ENCODE data around the gene NSMF.
"Not testable (repeated sequence)": the region's sequence is repeated elsewhere in the genome, so short reads cannot be mapped to it uniquely, and the experiment has no call there.

Gene NSMF

DNA sequence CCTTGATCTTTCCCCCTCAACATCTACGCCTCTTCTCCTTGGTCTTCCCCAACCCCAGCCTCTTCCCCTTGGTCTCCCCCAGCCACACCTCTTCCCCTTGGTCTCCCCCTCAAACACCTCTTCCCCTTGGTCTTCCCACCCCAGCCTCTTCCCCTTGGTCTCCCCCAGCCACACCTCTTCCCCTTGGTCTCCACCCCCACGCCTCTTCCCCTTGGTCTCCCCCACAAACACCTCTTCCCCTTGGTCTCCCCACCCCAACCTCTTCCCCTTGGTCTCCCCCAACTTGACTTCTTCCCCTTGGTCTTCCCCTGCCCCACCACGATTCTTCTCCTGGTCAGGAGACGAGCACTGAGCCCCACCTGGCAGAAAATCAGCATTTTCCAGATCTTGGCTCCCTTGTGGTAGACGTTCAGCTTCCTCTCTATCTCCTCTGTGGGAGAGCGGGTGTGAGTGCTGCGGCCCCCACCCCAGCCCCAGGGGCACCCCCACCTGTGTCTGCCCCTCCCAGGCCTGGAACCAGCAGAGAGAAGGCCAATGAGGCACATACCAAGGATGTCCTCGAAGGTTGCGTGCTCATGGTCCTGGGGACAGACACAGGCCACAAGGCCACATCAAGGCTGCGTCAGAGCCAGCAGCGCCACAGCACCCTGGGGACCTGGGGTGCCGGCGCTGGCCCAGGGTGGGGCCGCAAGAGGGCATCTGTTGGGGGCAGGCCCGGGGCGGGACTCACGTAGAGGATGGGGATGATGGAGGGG is 7.0 kb downstream of the NSMF start:
- no peak overlapping the region for H3K4me3 ChIP-seq (ENCODE audit: low read length in 2 of 2)
- H3K9me3 ChIP-seq (ENCODE audit: control insufficient read depth in 2 of 2, low read length in 2 of 2), result no peaks in the 10 kb centered on the region
- H3K27ac ChIP-seq (ENCODE audit: low read depth in 2 of 2, low read length in 2 of 2), result no peak overlapping the region
- no peaks in the 10 kb centered on the region for H3K27me3 ChIP-seq (ENCODE audit: control insufficient read depth in 2 of 2, insufficient read depth in 2 of 2, low read length in 2 of 2)
- H3K4me1 ChIP-seq (ENCODE audit: control insufficient read depth in 2 of 2, insufficient read depth in 2 of 2, low read length in 2 of 2), result peaks cover 9 to 11% of the 10 kb centered on the region in 2 donors
- H3K9ac ChIP-seq (ENCODE audit: low read depth in 1 of 2, low read length in 2 of 2), result no peak overlapping the region
- peaks cover 0 to 11% of the 10 kb centered on the region in 2 donors for H3K36me3 ChIP-seq (ENCODE audit: control insufficient read depth in 2 of 2, insufficient read depth in 2 of 2, low read length in 2 of 2)

DNA sequence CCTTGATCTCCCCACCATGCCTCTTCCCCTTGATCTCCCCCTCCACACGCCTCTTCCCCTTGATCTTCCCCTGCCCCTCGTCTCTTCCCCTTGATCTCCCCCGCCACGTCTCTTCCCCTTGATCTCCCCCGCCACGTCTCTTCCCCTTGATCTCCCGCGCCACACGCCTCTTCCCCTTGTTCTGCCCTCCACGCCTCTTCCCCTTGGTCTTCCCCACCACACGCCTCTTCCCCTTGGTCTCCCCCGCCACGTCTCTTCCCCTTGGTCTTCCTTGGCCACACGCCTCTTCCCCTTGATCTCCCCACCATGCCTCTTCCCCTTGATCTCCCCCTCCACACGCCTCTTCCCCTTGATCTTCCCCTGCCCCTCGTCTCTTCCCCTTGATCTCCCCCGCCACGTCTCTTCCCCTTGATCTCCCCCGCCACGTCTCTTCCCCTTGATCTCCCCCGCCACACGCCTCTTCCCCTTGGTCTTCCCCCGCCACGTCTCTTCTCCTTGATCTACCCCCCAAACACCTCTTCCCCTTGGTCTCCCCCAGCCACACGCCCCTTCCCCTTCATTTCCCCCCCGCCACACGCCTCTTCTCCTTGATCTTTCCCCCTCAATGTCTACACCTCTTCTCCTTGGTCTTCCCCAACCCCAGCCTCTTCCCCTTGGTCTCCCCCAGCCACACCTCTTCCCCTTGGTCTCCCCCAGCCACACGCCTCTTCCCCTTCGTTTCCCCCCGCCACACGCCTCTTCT is 7.7 kb downstream of the NSMF start:
- H3K36me3 ChIP-seq (ENCODE audit: control insufficient read depth in 2 of 2, insufficient read depth in 2 of 2, low read length in 2 of 2), result peaks cover 0 to 11% of the 10 kb centered on the region in 2 donors
- H3K4me3 ChIP-seq (ENCODE audit: low read length in 2 of 2); H3K9me3 ChIP-seq (ENCODE audit: control insufficient read depth in 2 of 2, low read length in 2 of 2); H3K9ac ChIP-seq (ENCODE audit: low read depth in 1 of 2, low read length in 2 of 2); H3K27ac ChIP-seq (ENCODE audit: low read depth in 2 of 2, low read length in 2 of 2); H3K27me3 ChIP-seq (ENCODE audit: control insufficient read depth in 2 of 2, insufficient read depth in 2 of 2, low read length in 2 of 2): not testable (repeated sequence)
- peaks cover 9 to 11% of the 10 kb centered on the region in 2 donors for H3K4me1 ChIP-seq (ENCODE audit: control insufficient read depth in 2 of 2, insufficient read depth in 2 of 2, low read length in 2 of 2)

DNA sequence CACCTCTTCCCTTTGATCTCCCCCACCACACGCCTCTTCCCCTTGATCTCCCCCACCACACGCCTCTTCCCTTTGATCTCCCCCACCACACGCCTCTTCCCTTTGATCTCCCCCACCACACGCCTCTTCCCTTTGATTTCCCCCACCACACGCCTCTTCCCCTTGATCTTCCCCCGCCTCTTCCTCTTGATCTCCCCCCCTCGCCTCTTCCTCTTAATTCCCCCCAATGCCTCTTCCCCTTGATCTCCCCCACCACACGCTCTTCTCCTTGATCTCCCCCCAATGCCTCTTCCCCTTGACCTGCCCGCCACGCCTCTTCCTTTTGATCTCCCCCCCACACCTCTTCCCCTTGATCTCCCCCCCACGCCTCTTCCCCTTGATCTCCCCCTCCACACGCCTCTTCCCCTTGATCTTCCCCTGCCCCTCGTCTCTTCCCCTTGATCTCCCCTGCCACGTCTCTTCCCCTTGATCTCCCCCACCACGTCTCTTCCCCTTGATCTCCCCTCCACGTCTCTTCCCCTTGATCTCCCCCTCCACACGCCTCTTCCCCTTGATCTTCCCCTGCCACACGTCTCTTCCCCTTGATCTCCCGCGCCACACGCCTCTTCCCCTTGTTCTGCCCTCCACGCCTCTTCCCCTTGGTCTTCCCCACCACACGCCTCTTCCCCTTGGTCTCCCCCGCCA is 8.5 kb downstream of the NSMF start:
- H3K4me3 ChIP-seq (ENCODE audit: low read length in 2 of 2); H3K27ac ChIP-seq (ENCODE audit: low read depth in 2 of 2, low read length in 2 of 2); H3K9me3 ChIP-seq (ENCODE audit: control insufficient read depth in 2 of 2, low read length in 2 of 2); H3K9ac ChIP-seq (ENCODE audit: low read depth in 1 of 2, low read length in 2 of 2); H3K27me3 ChIP-seq (ENCODE audit: control insufficient read depth in 2 of 2, insufficient read depth in 2 of 2, low read length in 2 of 2): not testable (repeated sequence)
- peaks cover 0 to 11% of the 10 kb centered on the region in 2 donors for H3K36me3 ChIP-seq (ENCODE audit: control insufficient read depth in 2 of 2, insufficient read depth in 2 of 2, low read length in 2 of 2)
- peaks cover 11 to 14% of the 10 kb centered on the region in 2 donors for H3K4me1 ChIP-seq (ENCODE audit: control insufficient read depth in 2 of 2, insufficient read depth in 2 of 2, low read length in 2 of 2)

DNA sequence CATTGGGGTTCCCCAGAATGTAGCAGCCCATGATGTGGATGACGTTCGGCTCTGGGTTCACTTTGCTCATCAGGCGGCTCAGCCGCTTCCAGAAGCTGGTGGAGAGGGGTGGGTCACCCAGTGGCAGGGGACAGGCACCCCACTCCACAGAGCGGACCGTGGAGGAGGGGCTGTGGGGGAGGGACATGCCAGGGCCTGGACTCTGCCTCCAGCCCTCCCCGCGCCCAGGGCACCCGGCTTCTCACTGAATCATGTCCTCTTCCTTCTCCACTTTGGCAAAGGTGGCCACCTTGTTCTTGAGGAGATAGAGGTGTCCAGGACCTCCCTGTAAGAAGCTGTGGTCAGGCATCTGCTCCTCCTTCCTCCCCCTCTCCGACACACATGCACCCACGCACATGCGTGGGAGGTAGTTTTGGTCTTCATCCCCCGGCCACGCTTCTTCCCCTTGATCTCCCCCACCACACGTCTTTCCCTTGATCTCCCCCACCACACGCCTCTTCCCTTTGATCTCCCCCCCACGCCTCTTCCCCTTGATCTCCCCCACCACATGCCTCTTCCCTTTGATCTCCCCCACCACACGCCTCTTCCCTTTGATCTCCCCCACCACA is 9.1 kb downstream of the NSMF start:
- no peak overlapping the region for H3K27ac ChIP-seq (ENCODE audit: low read depth in 2 of 2, low read length in 2 of 2)
- no peak overlapping the region for H3K9ac ChIP-seq (ENCODE audit: low read depth in 1 of 2, low read length in 2 of 2)
- no peak overlapping the region for H3K4me3 ChIP-seq (ENCODE audit: low read length in 2 of 2)
- H3K27me3 ChIP-seq (ENCODE audit: control insufficient read depth in 2 of 2, insufficient read depth in 2 of 2, low read length in 2 of 2), result peaks cover 0 to 2% of the 10 kb centered on the region in 2 donors
- H3K36me3 ChIP-seq (ENCODE audit: control insufficient read depth in 2 of 2, insufficient read depth in 2 of 2, low read length in 2 of 2), result peaks cover 0 to 11% of the 10 kb centered on the region in 2 donors
- peaks cover 13 to 18% of the 10 kb centered on the region in 2 donors for H3K4me1 ChIP-seq (ENCODE audit: control insufficient read depth in 2 of 2, insufficient read depth in 2 of 2, low read length in 2 of 2)
- no peaks in the 10 kb centered on the region for H3K9me3 ChIP-seq (ENCODE audit: control insufficient read depth in 2 of 2, low read length in 2 of 2)

DNA sequence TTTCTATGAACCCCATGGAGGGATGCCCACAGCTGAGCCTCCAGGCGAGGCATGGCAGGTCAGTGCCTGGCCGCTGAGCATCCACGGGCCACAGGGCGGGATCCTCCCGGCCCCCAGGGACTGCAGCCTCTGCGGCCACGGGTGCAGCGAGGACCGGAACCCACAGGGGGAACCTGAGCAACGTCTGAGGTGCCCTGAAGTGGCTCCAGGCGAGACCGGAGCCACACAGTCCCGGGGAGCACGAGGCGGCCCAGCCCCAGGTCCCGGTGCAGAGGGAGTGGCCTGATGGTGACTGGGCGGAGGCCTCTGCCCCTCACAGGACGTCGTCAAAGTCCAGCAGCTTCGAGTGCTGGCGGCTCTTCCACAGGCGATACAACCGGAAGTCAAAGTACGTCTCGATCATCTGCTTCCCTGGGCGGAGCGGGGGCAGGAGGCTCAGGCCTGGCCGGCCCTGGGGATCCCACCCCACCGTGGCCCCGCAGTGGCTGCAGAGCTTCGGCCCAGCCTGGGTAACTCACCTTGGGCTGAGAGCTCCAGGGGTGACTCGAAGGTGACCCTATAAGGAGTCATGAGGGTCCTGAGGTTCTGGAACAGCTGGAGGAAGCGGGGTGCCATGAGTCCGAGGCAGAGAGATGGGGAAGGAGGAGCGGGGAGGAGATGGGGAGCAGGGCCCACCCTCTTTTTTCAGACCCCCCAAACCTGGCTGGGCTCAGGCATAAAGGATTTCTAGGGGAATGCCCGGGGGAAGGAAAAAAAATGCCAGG is 9.9 kb downstream of the NSMF start:
- H3K9ac ChIP-seq (ENCODE audit: low read depth in 1 of 2, low read length in 2 of 2), result no peak overlapping the region
- H3K4me1 ChIP-seq (ENCODE audit: control insufficient read depth in 2 of 2, insufficient read depth in 2 of 2, low read length in 2 of 2), result peaks cover 6 to 11% of the 10 kb centered on the region in 2 donors
- H3K27ac ChIP-seq (ENCODE audit: low read depth in 2 of 2, low read length in 2 of 2), result no peak overlapping the region
- peaks cover 0 to 11% of the 10 kb centered on the region in 2 donors for H3K36me3 ChIP-seq (ENCODE audit: control insufficient read depth in 2 of 2, insufficient read depth in 2 of 2, low read length in 2 of 2)
- H3K27me3 ChIP-seq (ENCODE audit: control insufficient read depth in 2 of 2, insufficient read depth in 2 of 2, low read length in 2 of 2), result peaks cover 0 to 2% of the 10 kb centered on the region in 2 donors
- H3K9me3 ChIP-seq (ENCODE audit: control insufficient read depth in 2 of 2, low read length in 2 of 2), result no peaks in the 10 kb centered on the region
- no peak overlapping the region for H3K4me3 ChIP-seq (ENCODE audit: low read length in 2 of 2)

DNA sequence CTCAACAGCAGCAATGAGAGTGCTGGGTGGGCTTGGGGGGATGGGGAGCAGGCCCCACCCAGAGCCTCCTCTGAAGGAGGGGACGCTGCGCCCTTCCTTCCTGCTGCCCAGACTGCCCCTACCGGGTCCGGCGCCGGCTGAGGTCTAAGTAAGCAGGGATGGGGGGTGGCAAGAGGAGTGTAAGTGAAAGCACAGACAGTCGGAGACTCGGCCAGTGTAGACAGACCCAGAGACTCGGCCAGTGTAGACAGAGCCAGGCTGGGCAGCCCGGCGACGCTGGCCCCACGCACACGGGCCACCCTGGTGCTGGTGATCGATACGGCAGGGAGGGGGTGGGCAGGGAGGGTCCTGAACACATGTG is 10.6 kb downstream of the NSMF start:
- peaks cover 0 to 11% of the 10 kb centered on the region in 2 donors for H3K36me3 ChIP-seq (ENCODE audit: control insufficient read depth in 2 of 2, insufficient read depth in 2 of 2, low read length in 2 of 2)
- no peak overlapping the region for H3K4me3 ChIP-seq (ENCODE audit: low read length in 2 of 2)
- H3K9ac ChIP-seq (ENCODE audit: low read depth in 1 of 2, low read length in 2 of 2), result no peak overlapping the region
- H3K27me3 ChIP-seq (ENCODE audit: control insufficient read depth in 2 of 2, insufficient read depth in 2 of 2, low read length in 2 of 2), result peaks cover 0 to 2% of the 10 kb centered on the region in 2 donors
- no peaks in the 10 kb centered on the region for H3K9me3 ChIP-seq (ENCODE audit: control insufficient read depth in 2 of 2, low read length in 2 of 2)
- no peak overlapping the region for H3K27ac ChIP-seq (ENCODE audit: low read depth in 2 of 2, low read length in 2 of 2)
- peaks cover 5 to 10% of the 10 kb centered on the region in 2 donors for H3K4me1 ChIP-seq (ENCODE audit: control insufficient read depth in 2 of 2, insufficient read depth in 2 of 2, low read length in 2 of 2)

DNA sequence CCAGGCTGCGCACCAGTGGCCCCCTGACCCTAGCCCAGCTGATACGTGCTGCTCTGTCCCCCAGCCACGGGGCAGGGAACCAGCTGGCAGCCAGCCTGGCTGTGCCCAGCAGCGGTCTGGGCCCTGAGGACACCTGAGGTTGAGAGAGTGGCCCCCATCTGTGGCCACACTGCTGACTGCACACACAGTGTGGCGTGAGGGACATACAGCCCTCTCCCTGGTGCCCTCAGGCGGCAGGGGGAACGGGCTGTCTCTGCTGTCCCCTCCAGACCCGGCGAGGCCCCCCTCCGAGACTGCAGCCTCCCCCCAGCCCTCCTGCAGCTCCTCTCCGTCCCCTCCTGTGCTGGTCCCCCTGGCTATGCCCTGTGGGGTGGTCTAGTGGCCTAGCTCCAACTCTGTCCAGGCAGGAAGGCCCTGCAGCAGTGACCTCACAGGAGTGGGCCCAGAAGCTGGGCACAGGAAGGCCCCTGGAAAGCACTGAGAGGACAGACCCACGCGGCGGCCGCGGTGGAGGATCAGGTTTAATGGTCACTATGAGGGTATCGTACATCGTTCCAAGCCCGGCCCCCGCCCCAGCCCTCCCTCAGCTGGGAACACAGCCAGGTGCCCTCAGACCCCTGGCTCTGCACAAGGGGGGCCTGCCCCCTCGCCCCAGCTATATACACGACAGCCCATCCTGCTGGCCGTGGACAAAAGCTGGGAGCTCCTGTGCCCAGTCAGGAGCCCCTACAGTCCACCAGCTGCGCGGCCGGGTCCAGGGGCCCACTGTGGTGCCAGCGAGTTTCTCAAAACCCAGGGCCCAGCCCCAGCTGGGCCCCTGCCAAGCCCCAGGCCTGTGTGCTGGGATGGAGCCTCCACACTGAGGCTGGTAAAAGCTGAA is 11.2 kb downstream of the NSMF start:
- H3K9ac ChIP-seq (ENCODE audit: low read depth in 1 of 2, low read length in 2 of 2), result no peak overlapping the region
- peaks cover 0 to 2% of the 10 kb centered on the region in 2 donors for H3K27me3 ChIP-seq (ENCODE audit: control insufficient read depth in 2 of 2, insufficient read depth in 2 of 2, low read length in 2 of 2)
- H3K4me1 ChIP-seq (ENCODE audit: control insufficient read depth in 2 of 2, insufficient read depth in 2 of 2, low read length in 2 of 2), result peaks cover 5 to 10% of the 10 kb centered on the region in 2 donors
- H3K36me3 ChIP-seq (ENCODE audit: control insufficient read depth in 2 of 2, insufficient read depth in 2 of 2, low read length in 2 of 2), result peaks cover 0 to 11% of the 10 kb centered on the region in 2 donors
- H3K27ac ChIP-seq (ENCODE audit: low read depth in 2 of 2, low read length in 2 of 2), result no peak overlapping the region
- no peak overlapping the region for H3K4me3 ChIP-seq (ENCODE audit: low read length in 2 of 2)
- H3K9me3 ChIP-seq (ENCODE audit: control insufficient read depth in 2 of 2, low read length in 2 of 2), result no peaks in the 10 kb centered on the region

DNA sequence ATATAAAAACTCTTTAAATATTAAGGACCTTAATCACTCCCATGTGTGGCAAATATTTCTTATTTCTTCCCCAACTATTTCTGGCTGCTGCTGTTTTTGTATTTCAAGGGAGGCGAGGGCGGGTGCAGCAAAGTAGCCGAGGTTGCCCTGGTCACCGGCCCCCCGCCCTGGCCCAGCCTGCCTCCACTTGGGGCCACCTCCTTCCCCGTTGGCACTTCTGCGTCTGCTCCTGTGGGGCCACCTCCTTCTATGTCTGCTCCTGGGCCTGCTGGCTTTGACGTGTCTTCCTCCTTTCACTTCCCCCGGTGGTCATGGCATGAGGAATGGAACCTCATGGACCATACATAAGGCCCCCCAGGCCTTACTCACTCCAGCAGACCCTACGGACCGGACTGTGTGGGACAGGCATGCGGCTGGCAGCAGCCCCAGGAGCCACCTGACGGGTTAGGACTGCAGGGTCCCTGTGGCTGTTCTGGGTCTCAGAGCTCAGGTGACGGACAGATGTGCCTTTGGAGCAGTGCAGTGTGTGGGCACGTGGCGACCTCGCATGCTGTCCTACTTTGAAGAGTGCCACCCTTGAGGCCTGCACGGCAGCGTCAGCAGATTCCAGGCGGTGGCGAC is 12.2 kb downstream of the NSMF start:
- Histone ChIP-seq H3K9ac (ENCODE audit: low read depth in 1 of 2, low read length in 2 of 2) (no peak overlapping the region), H3K9me3 (ENCODE audit: control insufficient read depth in 2 of 2, low read length in 2 of 2) (no peaks in the 10 kb centered on the region)

More for the DNA sequence above, 12.2 kb downstream of the NSMF start:
- H3K27ac ChIP-seq (ENCODE audit: low read depth in 2 of 2, low read length in 2 of 2), result no peak overlapping the region
- H3K4me3 ChIP-seq (ENCODE audit: low read length in 2 of 2), result no peak overlapping the region
- H3K36me3 ChIP-seq (ENCODE audit: control insufficient read depth in 2 of 2, insufficient read depth in 2 of 2, low read length in 2 of 2), result peaks cover 0 to 11% of the 10 kb centered on the region in 2 donors
- H3K4me1 ChIP-seq (ENCODE audit: control insufficient read depth in 2 of 2, insufficient read depth in 2 of 2, low read length in 2 of 2), result peaks cover 5 to 10% of the 10 kb centered on the region in 2 donors
- peaks cover 0 to 2% of the 10 kb centered on the region in 2 donors for H3K27me3 ChIP-seq (ENCODE audit: control insufficient read depth in 2 of 2, insufficient read depth in 2 of 2, low read length in 2 of 2)
